ENCODE data around the gene GABRR2. TPM values are rescaled to one million over a fixed set of nuclear protein-coding genes. Genes with fewer than 3 reads are reported as not detected.
"Not testable (repeated sequence)": the region's sequence is repeated elsewhere in the genome, so short reads cannot be mapped to it uniquely, and the experiment has no call there.

The GABRR2 gene
- total RNA-seq, 1 donor from 2014 or later: 0.78 TPM

DNA sequence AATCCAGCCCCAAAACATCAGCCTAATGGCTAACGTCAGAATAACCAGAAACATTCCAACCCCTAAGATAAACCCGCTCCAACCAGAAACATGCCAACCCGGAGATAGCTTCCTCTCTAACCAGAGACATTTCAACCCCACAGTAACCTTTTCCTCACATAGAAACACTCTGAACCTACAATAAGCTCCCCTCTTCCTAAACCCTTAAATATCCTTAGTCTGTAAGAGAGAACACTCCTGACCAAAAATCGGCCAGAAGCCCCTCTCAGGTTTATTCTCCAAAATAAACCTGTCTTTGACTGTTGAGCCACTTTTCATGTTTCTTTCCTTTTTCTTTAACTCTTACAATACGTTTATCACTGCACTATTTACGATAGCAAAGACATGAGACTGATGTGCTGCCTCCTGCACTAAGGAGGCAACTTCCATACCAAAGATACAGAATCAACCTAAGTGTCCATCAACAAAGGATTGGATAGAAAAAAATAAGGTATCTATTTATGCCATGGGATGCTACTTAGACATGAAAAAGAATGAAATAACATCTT lies 5.0 kb upstream of the GABRR2 start:
- Mint-ChIP-seq H3K27me3 (ENCODE audit: low read depth) (no peaks in the 10 kb centered on the region), H3K9me3 (no peaks in the 10 kb centered on the region), H3K36me3 (ENCODE audit: low read depth) (peaks cover 17% of the 10 kb centered on the region), H3K4me3 (ENCODE audit: low read depth) (no peak overlapping the region), H3K4me1 (ENCODE audit: low read depth) (no peaks in the 10 kb centered on the region), H3K27ac (no peak overlapping the region)
- DNase-seq (ENCODE audit: low spot score): no peak
- intact Hi-C loops (cut with micrococcal nuclease): no loop called here

DNA sequence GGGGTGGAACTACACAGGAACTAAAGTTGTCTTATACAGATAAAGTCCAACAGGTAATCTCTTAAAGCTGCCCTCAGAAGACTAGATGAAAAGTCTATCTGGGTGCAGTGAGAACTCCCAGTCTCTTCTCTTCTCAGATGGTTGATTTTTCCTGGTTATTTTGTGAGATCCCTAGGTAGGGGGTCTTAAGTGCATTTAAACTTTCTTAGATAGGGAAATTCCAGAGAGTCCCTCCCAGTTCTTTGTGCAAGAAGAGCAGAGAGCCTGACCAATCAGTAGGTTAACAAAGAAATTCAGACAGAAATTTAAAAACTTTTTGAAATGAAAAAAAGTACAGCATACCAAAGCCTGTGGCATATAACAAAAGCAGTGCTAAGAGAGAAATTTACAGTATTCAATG lies 2.0 kb upstream of the GABRR2 start:
- intact Hi-C loops (cut with micrococcal nuclease): no loop called here
- no peaks in the 10 kb centered on the region for H3K4me1 Mint-ChIP-seq (ENCODE audit: low read depth)
- no peaks in the 10 kb centered on the region for H3K9me3 Mint-ChIP-seq
- DNase-seq (ENCODE audit: low spot score): no peak
- H3K4me3 Mint-ChIP-seq (ENCODE audit: low read depth): no peak overlapping the region
- no peak overlapping the region for H3K27ac Mint-ChIP-seq
- H3K27me3 Mint-ChIP-seq (ENCODE audit: low read depth): no peaks in the 10 kb centered on the region
- H3K36me3 Mint-ChIP-seq (ENCODE audit: low read depth): peaks cover 11% of the 10 kb centered on the region

DNA sequence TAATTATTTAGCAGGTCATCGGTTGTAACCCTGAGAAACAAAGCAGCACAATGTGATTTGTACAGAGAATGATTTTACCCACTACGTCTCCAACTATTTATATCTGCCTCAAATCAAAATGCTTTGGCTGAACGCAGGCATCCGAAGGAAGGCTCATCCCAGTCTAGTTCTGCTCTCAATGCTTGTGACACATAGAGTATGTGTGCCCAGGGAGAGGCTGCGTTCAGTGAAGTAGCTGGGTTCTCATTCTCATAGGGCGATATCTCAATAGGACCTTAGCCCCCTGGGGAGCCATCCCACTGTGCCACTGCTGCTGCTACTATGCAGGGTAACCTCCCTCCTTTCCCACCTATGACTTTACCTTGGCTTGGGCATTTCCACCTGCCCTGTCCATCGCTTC lies 407 bp downstream of the GABRR2 start:
- H3K4me1 Mint-ChIP-seq (ENCODE audit: low read depth): no peaks in the 10 kb centered on the region
- H3K4me3 Mint-ChIP-seq (ENCODE audit: low read depth): no peak overlapping the region
- H3K36me3 Mint-ChIP-seq (ENCODE audit: low read depth): peaks cover 5% of the 10 kb centered on the region
- H3K9me3 Mint-ChIP-seq: no peaks in the 10 kb centered on the region
- no peak overlapping the region for H3K27ac Mint-ChIP-seq
- no peak for DNase-seq (ENCODE audit: low spot score)
- H3K27me3 Mint-ChIP-seq (ENCODE audit: low read depth): no peaks in the 10 kb centered on the region
- intact Hi-C loops (cut with micrococcal nuclease): no loop called here

DNA sequence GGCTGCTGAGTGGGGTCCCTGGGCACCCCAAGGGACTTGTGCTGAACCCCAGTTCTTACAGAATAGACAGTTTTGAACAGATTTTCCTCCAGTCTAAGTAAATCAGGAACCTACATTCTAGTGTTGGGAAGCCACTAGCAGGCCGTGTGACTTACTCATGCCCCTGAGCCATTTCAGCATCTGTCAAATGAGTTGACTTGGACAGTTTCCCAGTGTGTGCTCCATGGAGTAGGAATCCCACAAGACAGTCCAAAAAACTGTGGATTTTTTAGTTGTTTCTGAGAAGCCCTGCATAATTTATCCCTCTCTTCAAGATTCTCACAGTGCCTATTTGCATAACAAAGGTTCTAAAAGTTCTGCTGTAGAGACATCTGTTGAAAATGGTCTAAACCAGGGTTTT lies 2.1 kb downstream of the GABRR2 start:
- Mint-ChIP-seq H3K27me3 (ENCODE audit: low read depth) (no peaks in the 10 kb centered on the region), H3K4me1 (ENCODE audit: low read depth) (no peaks in the 10 kb centered on the region), H3K27ac (no peak overlapping the region), H3K36me3 (ENCODE audit: low read depth) (peaks cover 5% of the 10 kb centered on the region), H3K4me3 (ENCODE audit: low read depth) (no peak overlapping the region), H3K9me3 (no peaks in the 10 kb centered on the region)
- no peak for DNase-seq (ENCODE audit: low spot score)
- intact Hi-C loops (cut with micrococcal nuclease): no loop called here

DNA sequence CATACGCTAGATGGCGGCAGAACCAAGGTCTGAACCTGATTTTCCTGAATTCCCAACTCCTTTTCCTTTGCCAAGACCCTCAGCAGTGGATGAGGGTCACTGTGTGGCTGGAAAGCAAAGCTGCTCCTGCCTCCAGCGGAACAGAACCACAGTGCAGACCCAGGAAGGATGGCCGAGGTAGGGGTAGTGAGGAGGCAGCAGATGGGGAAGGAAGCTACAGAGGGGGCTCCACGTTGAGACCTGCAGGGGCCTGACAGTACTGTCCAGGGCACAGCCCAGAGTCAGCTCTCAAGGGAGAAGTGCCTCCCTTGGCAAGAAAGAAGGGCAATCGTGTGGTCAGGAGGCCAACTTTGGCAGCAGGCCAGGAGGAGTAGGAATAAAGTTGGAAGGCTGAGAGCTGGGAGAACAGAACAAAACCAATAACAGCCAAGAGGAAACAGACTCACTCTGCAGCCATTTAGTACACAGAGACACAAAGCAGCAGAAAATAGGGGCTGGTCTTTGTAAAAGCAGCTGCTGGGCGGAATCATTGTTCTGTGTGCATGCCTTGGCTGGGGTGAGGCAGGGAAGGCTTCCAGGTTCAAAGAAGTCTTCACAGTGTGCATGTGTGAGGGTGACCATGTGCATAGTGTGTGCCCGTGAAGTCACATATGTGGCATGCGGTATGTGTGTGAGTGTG lies 3.1 kb downstream of the GABRR2 start:
- H3K36me3 Mint-ChIP-seq (ENCODE audit: low read depth): peaks cover 5% of the 10 kb centered on the region
- H3K4me1 Mint-ChIP-seq (ENCODE audit: low read depth): no peaks in the 10 kb centered on the region
- intact Hi-C loops (cut with micrococcal nuclease): no loop called here
- H3K27ac Mint-ChIP-seq: no peak overlapping the region
- H3K4me3 Mint-ChIP-seq (ENCODE audit: low read depth): no peak overlapping the region
- no peaks in the 10 kb centered on the region for H3K9me3 Mint-ChIP-seq
- H3K27me3 Mint-ChIP-seq (ENCODE audit: low read depth): no peaks in the 10 kb centered on the region
- DNase-seq (ENCODE audit: low spot score): no peak

DNA sequence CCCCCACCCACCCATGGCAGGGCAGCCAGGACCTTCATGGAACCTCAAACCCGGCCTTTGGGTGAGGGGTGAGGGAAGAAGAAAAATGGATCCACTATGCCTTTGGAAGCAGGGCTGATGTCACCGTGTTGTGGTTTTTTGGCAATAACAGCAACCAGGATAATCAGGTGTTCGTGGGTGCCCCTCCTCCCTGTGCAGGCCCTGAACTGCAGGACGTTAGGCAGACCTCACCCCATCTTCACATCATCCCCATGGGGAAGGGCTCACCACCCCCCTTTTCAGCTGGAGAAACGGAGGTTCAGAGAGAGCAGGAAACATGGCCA lies 3.6 kb downstream of the GABRR2 start:
- Mint-ChIP-seq H3K4me3 (ENCODE audit: low read depth) (no peak overlapping the region), H3K4me1 (ENCODE audit: low read depth) (no peaks in the 10 kb centered on the region), H3K36me3 (ENCODE audit: low read depth) (peaks cover 5% of the 10 kb centered on the region), H3K27ac (no peak overlapping the region), H3K27me3 (ENCODE audit: low read depth) (no peaks in the 10 kb centered on the region), H3K9me3 (no peaks in the 10 kb centered on the region)
- intact Hi-C loops (cut with micrococcal nuclease): no loop called here
- no peak for DNase-seq (ENCODE audit: low spot score)

DNA sequence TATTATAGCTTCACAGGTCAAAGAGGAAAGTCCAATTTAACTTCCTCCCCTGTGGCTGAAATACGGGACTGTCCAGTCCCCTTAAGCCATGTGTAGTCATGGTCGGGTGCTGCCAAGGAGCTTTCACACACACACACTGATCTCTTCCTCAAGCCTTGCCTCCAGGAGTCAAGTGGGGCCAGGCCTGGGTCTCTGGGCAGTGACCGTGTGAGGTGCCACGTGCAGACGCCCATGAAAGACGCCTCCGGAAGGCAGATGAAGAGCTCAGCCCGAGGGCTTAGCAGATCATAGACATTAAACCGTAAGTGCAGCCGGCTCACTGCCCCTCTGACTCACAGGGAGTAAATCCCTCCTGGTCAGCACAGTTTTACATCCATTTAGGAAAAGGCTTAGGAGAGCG lies 4.2 kb downstream of the GABRR2 start:
- Mint-ChIP-seq H3K4me3 (ENCODE audit: low read depth) (no peak overlapping the region), H3K27me3 (ENCODE audit: low read depth) (no peaks in the 10 kb centered on the region), H3K36me3 (ENCODE audit: low read depth) (peaks cover 2% of the 10 kb centered on the region), H3K27ac (no peak overlapping the region), H3K9me3 (no peaks in the 10 kb centered on the region), H3K4me1 (ENCODE audit: low read depth) (no peaks in the 10 kb centered on the region)
- intact Hi-C loops (cut with micrococcal nuclease): no loop called here
- DNase-seq (ENCODE audit: low spot score): no peak

DNA sequence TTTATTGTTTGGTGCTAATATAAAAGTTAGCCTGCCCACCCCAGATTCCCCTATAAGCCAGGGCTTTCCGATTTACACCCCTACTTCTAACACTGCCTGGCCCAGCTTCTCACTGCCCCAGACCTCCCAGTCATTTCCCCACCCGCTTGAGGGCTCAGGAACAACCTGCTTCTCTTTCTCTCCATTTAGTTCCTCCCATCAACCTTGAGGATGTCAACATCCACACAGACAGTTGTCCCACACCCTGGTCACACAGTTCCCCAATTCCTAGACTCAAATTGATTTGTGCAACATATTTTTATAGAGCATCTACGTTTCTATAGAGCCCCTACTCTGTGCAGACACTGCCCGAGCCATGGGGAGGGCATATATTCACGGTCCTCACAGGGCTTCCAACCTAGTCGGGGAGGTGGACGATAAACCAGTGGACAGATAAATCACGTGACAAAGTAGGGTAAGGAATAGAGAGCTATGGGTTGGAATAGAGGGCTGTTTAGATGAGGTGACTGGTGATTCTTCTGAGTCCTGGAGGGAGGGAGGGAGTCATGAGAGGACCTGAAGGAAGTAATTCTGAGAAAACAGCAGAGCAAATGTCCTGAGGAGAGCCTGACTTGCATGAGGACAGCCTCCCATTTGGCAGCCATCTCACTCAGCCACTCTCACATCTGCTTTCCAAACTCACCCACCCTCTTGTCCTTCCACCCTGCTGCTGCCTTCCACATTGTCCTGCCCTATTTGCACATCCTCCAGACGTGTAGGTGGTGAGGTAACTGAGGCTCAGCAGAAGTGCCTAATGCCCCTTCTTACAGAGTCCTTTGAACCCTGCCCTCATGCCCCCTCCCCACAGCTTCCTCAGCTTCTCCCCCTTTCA lies 6.3 kb downstream of the GABRR2 start:
- no peaks in the 10 kb centered on the region for H3K36me3 Mint-ChIP-seq (ENCODE audit: low read depth)
- no peak overlapping the region for H3K4me3 Mint-ChIP-seq (ENCODE audit: low read depth)
- no peak overlapping the region for H3K27ac Mint-ChIP-seq
- intact Hi-C loops (cut with micrococcal nuclease): no loop called here
- no peaks in the 10 kb centered on the region for H3K9me3 Mint-ChIP-seq
- H3K4me1 Mint-ChIP-seq (ENCODE audit: low read depth): no peaks in the 10 kb centered on the region
- peaks cover 5% of the 10 kb centered on the region for H3K27me3 Mint-ChIP-seq (ENCODE audit: low read depth)
- DNase-seq (ENCODE audit: low spot score): no peak

DNA sequence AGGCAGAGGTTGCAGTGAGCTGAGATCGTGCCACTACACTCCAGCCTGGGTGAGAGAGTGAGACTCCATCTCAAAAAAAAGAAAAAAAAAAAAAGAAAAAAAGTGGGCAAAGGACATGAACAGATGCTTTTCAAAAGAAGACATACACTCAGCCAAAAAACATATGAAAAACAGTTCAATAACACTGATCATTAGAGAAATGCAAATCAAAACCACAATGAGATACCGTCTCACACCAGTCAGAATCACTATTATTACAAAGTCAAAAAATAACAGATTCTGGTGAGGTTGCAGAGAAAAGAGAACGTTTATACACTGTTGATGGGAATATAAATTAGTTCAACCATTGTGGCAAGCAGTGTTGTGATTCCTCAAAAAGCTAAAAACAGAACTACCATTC lies 10.6 kb downstream of the GABRR2 start:
- H3K9me3 Mint-ChIP-seq; H3K4me3 Mint-ChIP-seq (ENCODE audit: low read depth); H3K27me3 Mint-ChIP-seq (ENCODE audit: low read depth); DNase-seq (ENCODE audit: low spot score); H3K27ac Mint-ChIP-seq; H3K4me1 Mint-ChIP-seq (ENCODE audit: low read depth); intact Hi-C loops (cut with micrococcal nuclease); H3K36me3 Mint-ChIP-seq (ENCODE audit: low read depth): not testable (repeated sequence)

DNA sequence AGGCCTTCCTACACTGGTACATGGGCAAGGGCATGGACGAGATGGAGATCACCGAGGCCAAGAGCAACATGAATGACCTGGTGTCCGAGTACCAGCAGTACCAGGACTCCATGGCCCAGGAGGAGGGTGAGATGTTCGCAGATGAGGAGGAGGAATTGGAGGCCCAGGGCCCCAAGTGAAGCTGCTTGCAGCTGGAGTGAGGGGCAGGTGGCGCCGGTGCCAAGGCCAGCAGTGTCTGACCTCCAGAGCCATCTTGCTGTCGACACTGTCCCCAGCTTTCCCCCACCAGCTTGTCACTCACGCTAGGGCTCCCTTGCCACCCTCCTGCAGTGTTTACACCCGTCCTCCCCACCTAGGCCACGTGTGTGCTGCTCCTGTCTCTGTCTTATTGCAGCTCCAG lies 12.2 kb downstream of the GABRR2 start:
- Mint-ChIP-seq H3K36me3 (ENCODE audit: low read depth) (no peaks in the 10 kb centered on the region), H3K9me3 (no peaks in the 10 kb centered on the region), H3K27ac (no peak overlapping the region), H3K4me3 (ENCODE audit: low read depth) (no peak overlapping the region), H3K4me1 (ENCODE audit: low read depth) (peaks cover 19% of the 10 kb centered on the region), H3K27me3 (ENCODE audit: low read depth) (peaks cover 6% of the 10 kb centered on the region)
- no peak for DNase-seq (ENCODE audit: low spot score)
- intact Hi-C loops (cut with micrococcal nuclease): no loop called here

DNA sequence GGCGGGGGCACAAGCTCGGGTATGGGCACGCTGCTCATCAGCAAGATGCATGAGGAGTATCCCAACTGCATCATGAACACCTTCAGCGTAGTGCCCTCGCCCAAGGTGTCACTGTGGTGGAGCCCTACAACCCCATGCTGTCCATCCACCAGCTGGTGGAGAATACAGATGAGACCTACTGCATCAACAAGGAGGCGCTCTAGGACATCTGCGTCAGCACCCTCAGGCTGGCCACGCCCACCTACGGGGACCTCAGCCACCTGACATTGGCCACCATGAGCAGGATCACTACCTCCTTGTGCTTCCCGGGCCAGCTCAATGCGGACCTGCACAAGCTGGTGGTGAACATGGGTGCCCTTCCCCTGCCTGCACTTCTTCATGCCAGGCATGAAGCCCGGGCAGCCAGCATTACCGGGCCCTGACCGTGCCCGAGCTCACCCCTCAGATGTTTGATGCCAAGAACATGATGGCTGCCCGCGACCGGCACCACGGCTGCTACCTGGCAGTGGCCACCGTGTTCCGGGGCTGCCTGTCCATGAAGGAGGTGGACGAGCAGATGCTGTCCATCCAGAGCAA lies 12.8 kb downstream of the GABRR2 start:
- Mint-ChIP-seq H3K27me3 (ENCODE audit: low read depth) (peaks cover 6% of the 10 kb centered on the region), H3K27ac (no peak overlapping the region), H3K4me1 (ENCODE audit: low read depth) (peaks cover 25% of the 10 kb centered on the region), H3K9me3 (no peaks in the 10 kb centered on the region), H3K4me3 (ENCODE audit: low read depth) (no peak overlapping the region), H3K36me3 (ENCODE audit: low read depth) (no peaks in the 10 kb centered on the region)
- DNase-seq (ENCODE audit: low spot score): no peak
- intact Hi-C loops (cut with micrococcal nuclease): no loop called here

DNA sequence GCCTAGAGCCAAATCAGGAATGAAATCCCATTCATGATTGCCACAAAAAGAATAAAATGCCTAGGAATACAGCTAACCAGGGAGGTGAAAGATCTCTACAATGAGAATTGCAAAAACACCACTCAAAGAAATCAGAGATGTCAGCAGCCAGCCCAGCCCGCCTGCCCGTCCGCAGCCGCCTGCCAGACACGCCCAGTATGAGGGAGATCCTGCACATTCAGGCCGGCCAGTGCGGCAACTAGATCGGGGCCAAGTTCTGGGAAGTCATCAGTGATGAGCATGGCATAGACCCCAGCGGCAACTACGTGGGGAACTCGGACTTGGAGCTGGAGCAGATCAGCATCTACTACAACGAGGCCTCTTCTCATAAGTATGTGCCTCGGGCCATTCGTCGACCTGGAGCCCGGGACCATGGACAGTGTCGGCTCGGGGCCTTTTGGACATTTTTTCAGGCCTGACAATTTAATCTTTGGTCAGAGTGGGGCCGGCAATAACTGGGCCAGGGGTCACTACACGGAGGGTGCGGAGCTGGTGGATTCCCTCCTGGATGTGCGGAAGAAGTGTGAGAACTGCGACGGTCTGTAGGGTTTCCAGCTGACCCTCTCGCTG lies 13.4 kb downstream of the GABRR2 start:
- no peak for DNase-seq (ENCODE audit: low spot score)
- Mint-ChIP-seq H3K4me1 (ENCODE audit: low read depth) (peaks cover 25% of the 10 kb centered on the region), H3K4me3 (ENCODE audit: low read depth) (no peak overlapping the region), H3K27me3 (ENCODE audit: low read depth) (peaks cover 6% of the 10 kb centered on the region), H3K27ac (no peak overlapping the region), H3K9me3 (no peaks in the 10 kb centered on the region), H3K36me3 (ENCODE audit: low read depth) (no peaks in the 10 kb centered on the region)
- intact Hi-C loops (cut with micrococcal nuclease): no loop called here

DNA sequence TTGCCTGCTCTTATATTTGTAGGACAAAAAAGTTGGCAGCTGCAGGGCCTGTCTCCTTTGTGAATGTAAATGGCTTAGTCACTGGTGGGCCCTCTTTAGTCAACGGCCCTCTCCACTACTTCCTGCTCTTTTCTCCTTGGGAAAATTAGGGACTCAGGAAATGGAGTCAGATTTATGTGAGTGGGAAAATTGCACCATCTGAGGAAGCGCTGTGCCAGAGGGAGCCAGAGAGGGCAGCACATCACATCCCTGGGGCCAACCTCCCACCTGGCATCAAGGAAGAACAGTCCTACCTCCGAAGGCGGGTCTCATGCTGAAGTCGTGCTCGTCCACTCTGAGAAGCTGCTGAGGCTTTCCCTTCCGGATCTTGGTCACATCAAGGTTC lies 15.6 kb downstream of the GABRR2 start:
- H3K36me3 Mint-ChIP-seq (ENCODE audit: low read depth): no peaks in the 10 kb centered on the region
- H3K27me3 Mint-ChIP-seq (ENCODE audit: low read depth): peaks cover 2% of the 10 kb centered on the region
- H3K4me3 Mint-ChIP-seq (ENCODE audit: low read depth): no peak overlapping the region
- peak overlapping the region; percentile 36 for H3K27ac Mint-ChIP-seq
- no peak for DNase-seq (ENCODE audit: low spot score)
- no peaks in the 10 kb centered on the region for H3K9me3 Mint-ChIP-seq
- H3K4me1 Mint-ChIP-seq (ENCODE audit: low read depth): peaks cover 25% of the 10 kb centered on the region
- intact Hi-C loops (cut with micrococcal nuclease): loop anchor here (5.0 kb wide), 1 partner anchor 152 kb away; the partner anchor contains the start of gene PM20D2
